Hematopoietic multipotent progenitor cell treated with erythropoietin and hydrocortisone succinate and interleukin-3 and kit ligand, for 4 days (in vitro differentiated cells): ENCODE measurements around the gene APC2.

Experiments used
- DNase-seq: peaks from one replicate; pipeline ENCODE4 v3.0.0-alpha.2; 2015

Gene APC2, protein sequence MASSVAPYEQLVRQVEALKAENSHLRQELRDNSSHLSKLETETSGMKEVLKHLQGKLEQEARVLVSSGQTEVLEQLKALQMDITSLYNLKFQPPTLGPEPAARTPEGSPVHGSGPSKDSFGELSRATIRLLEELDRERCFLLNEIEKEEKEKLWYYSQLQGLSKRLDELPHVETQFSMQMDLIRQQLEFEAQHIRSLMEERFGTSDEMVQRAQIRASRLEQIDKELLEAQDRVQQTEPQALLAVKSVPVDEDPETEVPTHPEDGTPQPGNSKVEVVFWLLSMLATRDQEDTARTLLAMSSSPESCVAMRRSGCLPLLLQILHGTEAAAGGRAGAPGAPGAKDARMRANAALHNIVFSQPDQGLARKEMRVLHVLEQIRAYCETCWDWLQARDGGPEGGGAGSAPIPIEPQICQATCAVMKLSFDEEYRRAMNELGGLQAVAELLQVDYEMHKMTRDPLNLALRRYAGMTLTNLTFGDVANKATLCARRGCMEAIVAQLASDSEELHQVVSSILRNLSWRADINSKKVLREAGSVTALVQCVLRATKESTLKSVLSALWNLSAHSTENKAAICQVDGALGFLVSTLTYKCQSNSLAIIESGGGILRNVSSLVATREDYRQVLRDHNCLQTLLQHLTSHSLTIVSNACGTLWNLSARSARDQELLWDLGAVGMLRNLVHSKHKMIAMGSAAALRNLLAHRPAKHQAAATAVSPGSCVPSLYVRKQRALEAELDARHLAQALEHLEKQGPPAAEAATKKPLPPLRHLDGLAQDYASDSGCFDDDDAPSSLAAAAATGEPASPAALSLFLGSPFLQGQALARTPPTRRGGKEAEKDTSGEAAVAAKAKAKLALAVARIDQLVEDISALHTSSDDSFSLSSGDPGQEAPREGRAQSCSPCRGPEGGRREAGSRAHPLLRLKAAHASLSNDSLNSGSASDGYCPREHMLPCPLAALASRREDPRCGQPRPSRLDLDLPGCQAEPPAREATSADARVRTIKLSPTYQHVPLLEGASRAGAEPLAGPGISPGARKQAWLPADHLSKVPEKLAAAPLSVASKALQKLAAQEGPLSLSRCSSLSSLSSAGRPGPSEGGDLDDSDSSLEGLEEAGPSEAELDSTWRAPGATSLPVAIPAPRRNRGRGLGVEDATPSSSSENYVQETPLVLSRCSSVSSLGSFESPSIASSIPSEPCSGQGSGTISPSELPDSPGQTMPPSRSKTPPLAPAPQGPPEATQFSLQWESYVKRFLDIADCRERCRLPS (N-terminal part only)

DNA sequence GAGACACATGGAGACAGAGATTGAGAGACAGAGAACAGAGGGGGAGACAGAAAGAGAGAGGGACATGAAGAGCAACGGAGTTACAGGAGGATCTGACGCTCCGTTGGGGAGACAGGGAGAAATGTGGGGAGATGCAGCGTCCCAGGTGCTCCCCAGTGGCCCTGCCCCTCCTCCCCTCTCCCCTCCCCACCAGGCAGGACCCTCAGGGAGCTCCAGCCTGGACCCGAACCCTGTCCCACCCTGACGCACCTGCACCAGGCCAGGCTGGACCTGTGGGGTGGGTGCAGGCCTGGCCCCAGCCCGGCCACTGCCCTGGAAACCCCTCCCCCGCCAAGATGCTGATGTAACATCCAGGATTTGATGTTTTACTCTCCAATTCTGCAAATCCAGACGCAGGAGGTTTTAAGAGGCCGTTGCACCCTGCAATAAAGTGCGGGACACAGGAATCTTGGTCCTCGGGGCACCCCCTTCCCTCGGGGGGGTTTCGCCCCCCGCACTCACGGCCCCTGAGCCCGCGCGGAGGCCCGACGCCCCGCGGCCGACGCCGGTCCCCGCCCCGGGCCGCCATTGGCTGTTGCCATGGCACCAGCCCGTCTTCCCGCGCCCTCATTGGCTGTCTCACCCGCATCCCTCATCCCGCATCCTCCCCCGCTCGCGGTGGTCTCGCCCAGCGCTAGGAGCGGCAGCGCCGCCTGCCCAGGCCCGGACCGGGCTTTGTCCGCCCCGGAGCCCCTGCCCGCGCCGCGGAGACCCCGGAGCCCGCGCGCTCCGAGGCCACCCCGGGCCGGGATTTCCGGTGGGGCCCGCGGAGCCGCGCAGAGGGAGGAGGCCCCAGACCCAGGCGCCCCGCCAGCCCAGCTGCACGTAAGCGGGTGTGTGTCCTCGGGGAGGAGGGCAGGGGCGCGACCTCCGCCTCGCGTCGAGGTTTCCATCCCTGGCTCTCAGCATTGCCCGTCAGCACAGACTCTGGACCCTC, at the start of gene APC2:
Gene APC2, plus strand, starts transcription at position 655 of the 976 bp plus-strand sequence. CDS start 2,881 bp downstream, outside the sequence.
- peak; percentile 65 for DNase-seq

DNA sequence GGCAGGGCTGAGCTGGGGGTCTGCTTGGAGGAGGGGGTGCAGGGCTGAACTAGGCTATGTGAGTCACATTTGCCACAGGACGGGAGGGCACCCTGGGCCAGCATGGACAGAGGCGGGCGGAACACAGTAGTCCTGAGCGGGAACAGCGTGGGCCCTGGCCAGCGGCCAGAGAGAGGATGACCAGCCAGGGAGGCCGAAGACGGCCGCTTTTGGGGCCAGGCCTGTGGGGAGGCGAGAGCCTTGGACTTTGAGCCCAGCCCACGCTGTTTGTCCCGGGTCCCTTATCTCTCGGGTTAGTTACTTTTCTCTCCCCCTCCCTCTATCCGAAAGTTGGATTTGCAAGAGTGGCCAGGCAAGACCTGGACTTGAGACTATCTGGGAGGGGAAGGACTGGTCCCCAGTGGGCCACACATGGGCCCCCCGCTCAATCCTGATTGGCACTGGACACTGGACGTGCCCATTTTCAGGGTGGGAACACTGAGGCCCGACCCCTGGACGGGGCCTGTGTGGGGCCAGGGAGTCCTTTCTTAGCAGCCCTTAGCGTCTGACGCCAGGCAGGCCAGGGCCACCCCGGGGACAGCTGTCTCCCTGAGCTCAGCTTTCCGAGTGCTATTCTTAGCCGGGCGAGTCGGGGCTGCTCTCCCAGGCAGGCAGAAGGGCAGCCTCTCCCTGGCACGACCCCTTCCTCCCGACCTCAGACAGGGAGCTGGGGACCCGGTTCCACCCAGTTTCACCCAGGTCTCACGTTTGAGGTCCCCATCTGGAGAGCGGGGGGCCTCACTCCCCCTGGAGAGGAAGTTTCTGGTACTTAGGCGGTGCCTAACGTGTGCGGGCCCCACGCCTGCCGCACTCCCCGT, 49.4 kb upstream of the APC2 start:
- peak; percentile 43 for DNase-seq

DNA sequence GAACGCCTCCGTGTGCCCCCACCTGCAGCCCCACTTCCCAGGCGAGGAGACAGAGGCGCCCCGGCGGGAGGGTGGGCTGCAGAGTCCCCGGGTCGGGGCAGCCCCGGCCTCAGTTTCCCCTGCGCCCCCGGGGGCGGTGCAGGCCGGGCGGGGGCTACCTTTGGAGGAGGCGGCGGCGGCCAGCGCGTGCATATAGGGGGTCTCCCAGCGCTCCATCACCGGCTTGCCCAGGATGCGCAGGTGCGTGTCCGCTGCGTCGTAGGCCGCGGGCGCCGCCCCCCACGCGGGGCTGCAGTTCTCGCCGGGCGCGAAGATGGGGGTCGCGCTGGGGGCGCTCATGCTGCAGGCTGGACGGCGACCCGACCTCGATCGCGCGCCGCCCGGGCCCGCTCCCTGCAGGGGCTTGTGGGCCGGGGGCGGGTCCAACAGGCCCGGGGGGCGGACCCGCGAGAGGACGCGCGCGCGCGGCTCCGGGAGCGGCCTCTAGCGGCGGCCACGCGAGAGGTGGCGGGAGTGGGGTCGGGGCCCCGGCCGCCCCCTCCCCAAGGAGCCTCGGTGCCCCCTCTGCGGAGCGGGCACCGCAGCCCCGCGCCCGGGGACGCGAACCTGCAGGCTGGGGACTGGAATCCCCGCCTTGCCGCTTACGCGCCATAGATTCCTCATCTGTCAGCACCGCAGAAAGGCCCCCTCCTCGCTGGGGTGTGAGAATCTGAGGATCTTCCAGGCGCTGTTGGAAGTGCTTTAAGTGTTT, 48.6 kb upstream of the APC2 start, which contains the start of gene GAMT:
Gene GAMT, minus strand, starts transcription at position 405 of the 751 bp plus-strand sequence. Its CDS starts 66 bp downstream, at position 339.
- DNase-seq, result peak; percentile 77

DNA sequence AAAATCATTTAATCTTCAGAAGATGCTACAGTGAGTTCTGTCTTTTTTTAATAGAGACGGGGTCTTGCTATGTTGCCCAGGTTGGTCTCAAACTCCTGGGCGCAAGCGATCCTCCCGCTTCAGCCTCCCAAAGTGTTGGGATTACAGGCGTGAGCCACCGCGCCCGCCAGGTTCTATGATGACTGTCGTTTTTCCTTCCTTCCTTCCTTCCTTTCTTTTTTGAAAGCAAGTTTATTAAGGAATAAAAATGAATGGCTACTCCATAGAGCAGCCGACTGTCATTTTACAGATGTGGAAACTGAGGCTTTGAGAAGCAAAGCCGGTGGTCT, 48.1 kb upstream of the APC2 start:
- no peak for DNase-seq

DNA sequence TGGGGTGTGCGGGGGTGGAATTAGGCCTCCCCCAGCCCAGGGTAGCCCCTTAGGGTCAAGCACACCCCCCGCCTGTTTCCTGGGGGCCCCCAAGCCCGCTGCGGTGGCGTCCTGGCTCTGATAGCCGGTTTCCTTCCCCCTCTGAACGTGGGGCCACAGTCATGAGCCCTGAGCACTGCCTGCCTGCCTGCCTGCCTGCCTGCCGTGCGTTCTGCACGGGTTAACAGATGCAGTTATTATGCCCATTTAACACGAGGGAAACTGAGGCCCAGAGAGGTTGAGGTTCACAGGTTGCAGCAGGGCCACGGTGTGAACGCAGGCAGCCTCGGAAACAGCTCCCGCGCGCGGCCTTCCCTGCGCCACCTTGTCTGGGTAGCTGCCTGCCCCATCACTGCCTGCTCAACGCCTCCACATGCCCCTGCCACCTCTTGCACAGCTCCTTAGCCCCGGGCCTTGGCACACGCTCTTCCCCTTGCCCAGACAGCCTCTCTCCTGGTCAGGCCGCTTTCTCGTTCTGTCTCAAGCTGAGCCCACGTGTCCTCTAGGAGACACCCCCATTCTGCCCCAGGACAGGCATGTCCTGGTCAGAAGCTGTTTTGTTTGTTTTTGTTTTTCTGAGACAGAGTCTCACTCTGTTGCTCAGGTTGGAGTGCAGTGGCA, 47.4 kb upstream of the APC2 start:
- peak; percentile 57 for DNase-seq

DNA sequence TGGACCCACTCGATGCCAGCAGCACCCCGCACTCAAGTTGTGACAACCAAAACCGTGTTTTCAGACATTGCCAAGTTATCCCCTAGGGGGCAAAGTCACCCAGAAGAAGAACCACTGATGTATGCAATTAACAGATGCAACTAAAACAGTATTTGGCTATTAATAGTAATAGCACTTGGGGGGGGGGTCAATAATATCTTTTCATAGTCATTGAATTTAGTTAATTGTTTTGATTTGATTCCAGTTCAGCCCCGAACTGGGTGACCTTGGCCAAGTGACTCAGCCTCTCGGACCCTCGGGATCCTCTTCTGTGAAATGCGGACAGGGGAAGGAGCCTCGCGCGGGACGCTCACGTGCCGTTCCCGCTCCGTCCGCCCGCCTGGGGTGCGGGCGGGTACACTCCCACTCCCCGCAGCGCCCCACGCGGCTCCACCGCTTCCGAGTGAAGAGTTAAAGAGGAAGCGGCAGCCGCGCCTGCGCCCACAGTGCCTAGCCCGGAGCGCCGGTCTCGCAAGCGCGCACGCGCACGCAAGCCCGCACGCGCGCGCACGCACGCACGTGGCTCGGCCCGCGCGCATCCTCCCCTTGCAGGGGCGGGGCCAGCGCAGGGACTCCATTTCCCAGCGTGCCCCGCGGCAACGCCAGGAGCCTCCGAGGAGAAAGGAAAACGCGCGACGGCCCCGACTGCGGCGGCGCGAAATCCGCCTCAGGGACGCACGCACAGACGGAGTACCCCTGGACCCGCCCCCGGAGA, 43.0 kb upstream of the APC2 start:
- DNase-seq, result peak; percentile 99

DNA sequence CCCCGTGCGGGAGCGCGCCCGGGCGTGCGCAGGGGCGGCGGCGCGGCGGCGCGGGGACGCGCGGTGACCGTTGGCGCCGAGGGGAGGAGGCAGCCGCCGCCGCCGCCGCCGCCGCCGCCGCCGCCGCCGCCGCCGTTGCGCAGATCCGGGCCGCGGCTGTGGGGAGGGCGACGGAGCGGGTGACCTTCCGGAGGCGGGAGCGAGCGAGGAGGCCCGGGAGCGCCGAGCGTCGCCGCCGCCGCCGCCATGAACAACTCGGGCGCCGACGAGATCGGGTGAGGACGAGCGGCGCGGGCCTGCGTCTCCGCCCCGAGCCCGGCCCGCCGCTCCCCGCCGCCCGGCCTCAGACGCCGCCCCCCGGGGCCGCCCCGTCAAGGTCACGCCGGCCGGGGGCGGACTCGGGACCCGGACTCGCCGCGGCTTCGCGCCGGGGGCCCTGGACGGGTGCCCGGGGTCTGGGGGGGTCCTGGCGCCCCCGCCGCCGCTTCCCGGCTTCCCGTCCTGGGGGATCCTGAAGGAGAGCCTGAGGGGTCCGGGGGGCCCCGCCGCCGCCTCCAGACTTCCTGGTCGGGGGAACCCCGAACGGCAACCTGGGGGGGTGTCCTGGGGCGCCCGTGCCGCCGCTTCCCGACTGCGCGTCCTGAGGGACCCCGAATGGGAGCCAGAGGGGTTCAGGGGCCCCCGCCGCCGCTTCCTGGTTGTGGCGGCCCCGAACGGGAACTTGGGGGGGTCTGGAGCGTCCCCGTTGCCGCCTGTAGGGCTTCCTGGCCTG, 42.2 kb upstream of the APC2 start, which contains the start of gene DAZAP1:
Gene DAZAP1, plus strand, starts transcription at position 59 of the 772 bp plus-strand sequence. Its CDS starts 188 bp downstream, at position 247.
- DNase-seq, result peak; percentile 42

DNA sequence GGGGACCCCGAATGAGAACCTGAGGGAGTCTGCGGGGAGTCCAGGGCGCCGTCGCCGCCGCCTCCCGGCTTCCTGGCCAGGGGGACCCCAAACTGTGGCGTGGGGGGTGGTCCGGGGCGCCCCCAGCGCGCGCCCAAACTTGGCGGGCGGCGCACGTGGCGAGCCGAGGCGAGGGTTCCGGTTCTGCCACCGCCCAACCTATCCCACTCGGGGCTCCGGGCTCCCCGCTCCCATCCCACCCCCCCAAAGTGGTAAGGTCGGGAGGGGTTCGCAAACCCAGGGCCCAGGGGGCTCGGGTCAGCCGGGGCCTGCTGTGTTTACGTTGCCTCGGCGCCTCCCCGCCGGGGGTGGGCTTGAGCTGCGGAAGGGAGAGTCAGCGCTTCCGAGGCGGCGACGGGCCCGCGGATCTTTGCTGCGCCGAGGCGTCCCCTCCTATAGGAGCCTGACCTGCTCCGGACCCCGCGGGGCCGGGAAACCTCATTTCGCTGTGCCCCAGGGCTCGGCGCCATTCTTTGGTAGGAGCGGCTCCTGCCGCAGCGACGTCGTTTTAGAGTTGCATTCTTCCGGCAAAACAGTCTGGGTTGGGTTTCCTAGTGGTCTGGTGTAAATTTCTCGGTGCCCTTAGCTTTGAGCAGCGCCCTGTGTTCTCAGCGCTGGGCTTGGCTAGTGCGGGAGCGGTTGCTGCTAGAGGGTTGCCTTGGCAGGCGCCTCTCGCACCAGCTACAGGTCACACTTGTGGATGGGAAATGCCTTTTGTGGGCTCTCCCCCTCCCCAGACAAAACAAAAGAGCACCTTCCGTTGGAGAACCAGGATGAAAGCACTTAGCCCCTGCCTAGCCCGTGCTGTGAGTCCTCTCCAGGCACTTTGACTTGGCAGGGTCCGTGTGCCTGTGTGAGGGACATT, 41.4 kb upstream of the APC2 start:
- DNase-seq, result peak; percentile 76

DNA sequence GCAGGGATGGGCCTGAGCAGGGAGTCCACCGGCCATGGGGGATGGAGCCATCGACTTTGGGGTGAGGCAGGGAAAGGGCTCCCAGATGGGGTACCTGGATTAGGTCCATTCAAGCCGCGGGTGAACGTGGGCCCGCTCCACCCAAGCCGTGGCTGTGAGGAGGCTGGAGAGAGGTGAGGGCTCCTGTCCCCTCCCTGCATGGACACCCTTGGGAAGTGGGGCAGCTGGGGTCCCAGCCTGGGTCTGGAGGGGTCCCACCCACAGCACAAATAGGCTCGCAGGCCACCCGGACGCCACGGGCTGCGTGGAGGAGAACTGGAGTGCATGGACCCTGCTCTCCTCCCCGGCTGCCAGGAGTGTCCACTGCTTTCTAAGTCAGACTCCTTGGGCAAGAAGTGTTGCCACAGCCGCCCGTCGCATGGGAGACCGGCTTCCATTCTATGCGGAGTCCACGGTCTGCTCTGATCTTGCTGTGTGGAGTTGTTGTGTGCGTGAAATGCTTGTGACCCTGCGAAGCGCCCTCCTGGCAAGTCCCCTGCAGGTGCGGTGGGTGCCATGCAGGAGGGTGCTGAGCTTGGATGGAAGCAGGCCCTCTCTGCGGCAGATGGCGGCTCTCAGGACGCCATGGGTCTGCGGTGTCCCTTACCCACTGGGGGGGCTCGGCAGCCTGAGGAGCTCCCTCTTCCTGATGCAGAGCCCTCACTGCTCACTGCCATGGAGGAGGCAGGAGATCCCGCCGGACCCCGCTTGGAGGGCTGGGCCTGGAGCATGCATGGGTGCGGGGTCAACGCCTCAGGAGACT, 40.5 kb upstream of the APC2 start:
- DNase-seq, result no peak

DNA sequence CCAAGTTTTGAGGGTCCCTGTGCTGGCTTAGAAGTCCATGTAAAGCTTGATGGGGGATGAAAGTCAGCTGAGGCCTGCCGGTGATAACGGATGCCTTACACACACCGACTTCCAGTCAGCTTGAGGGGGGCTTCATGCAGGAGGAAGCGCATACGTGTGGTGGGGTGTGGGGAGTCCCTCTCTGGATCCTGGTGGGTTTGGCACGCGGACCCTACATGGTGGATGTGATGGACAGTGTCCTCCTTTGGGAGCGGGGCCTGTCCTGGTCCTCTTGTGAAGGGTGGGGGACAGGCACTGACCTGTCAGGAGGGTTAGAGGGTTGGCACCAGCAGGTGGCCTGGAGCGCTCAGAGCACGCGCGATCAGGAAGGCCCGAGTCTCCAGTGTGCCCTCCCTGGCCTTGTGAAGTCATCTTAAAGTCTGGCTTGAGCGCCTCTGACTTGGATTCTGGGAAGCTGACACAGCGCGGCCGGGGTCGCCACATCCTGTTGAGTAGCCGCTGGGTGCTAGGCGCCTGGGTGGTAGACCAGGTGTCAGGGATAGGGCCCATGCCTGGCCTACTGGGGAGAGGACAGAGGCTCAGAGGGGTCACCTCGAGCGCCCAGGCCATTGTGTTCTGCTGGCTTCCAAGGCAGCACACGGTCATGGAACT, 39.7 kb upstream of the APC2 start:
- DNase-seq, result peak; percentile 39

DNA sequence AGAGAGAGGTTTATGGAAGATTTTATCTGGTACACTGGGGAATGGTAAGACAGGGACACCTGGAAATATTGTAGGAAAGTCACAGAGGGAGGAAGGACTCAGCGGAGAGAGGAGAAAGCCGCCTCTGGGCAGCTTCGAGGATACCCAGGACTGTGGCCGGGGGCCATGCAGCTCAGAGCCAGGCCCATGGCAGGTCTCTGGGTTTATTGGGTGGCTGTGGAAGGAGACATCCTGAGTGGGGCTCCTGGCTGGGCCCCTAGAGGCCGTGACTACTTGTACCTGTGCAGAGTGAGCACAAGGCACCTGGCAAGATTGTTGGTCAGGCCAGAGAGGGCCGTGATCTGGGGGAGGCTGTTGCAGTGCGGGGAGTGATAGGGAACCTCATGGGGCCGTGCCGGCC, 39.1 kb upstream of the APC2 start:
- DNase-seq, result no peak

DNA sequence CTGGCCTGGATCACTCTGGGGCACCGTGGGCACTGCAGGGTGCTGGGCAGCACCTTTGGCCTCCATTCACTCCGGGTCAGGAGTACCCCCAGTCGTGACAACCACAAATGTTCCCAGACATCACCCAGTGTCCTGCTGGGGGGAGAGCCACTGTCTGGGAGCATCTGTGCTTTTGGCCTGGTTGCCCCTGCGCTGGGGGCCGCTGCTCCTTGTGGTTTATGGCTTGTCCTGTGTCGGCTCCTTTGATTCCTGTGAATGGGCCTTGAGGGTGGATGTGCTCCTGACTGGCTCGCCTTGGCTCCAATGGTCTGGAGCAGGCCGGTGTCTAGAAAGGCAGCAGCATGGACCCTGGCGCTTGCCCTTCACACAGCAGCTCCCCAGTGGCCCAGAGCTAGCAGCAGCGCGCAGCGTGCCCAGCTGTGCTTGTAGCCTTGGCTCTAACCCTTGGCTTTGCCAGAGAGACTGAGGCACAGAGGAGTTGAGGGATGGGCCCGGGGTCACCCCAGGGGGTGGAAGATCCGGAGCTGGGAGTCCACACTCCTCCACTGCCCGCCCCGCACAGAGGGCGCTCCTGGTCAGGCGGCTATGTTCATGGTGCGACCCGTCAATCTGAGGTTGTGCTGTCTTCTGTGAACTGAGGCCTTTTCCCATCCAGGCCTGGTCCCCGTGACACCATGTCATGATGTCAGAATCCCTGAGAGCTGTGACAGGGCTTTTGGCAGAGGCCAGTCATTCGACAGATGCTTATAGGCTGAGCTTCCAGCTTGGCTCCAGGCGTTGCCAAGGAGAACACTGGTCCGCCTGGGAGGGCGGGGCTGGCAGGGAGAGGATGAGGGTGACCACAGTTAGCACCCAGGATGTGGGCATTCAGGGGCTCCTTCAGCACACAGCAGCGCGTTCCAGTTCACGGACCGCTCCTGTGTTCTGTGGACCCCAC, 38.4 kb upstream of the APC2 start:
- DNase-seq, result peak; percentile 38

DNA sequence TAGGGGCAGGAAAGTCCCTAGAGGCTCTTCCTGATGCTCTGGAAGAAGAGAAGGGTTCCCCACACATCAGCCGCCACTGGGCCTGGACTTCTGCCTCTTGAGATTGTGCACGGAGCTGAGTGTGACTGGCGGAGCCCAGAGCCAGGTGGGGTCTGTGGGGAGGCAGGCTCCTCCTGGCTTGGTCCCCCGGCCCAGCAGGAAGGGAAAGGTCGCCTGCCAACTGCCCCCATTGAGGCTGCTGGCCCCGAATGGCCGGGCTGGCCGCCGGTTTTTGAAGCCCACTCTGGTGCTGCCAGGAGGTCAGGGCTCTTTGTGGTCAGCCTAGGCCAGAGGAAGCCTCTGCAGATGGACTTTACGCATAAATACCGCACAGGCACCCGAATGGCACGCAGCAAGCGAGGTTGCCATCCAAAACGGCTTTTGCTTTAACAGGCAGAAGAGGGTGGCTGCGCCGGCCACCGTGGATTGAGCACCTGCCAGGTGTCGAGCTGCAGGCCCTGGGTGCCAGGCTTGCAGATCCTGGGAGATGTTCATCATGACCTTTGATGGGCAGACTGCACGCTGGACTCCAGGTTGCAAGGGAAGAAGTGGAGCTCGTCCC, 37.5 kb upstream of the APC2 start:
- DNase-seq, result no peak
